SK-N-MC (cell line): ENCODE results near the gene RFC1.

Experiments used
- EZH2 ChIP-seq: fragments of 200-600 bp; sonication (generic); IDR thresholded peaks from one replicate; pipeline ENCODE4 v1.6.1; 2017; ENCODE audit warnings: antibody characterized with exemption
- FOXP2 ChIP-seq: optimal IDR thresholded peaks from 2 replicates; pipeline ENCODE3; 2011; ENCODE audit warnings: mild to moderate bottlenecking, moderate library complexity; ENCODE audit not compliant: insufficient read depth; ENCODE audit errors: extremely low read length, control extremely low read depth
- POLR2AphosphoS5 ChIP-seq: IDR thresholded peaks from 2 replicates; pipeline ENCODE4 v1.6.1; 2012; ENCODE audit warnings: mild to moderate bottlenecking, low read depth, low read length, borderline replicate concordance

- TF ChIP-seq EZH2 (no peak), POLR2AphosphoS5 (no peak), FOXP2 (no peak)
These were observed 35.0 kb downstream of the RFC1 start for GRCh38 chr4:39331191-39331590.
